GM21447 (cell line): ENCODE results near the gene GPR173.

Experiments
- ATAC-seq: cut with Tn5 transposase; IDR thresholded peaks from one replicate; pipeline ENCODE4 v1.9.1; 2021; ENCODE audit not compliant: unreplicated experiment

The GPR173 gene

DNA sequence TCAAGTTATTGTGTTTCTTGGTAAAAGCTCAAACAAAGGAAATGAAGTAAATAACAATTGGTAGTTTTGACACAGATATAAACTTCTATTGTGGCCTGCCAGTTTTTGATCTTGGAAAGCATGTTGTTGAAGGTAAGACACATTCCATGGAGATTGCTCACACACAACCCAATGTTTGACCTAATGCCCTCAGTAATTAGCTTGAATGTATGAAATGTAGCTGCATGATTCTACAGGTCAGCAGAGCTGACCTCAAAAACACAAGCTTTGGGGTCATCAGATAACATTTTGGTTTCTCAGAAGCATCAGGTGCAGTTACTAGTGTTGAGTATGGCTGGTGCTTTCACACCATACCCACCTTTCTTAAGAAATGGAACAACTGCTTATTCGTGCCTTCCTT, 16.5 kb downstream of the GPR173 start:
- ATAC-seq, result no peak

- ATAC-seq, result no peak
These were observed 22.5 kb downstream of the GPR173 start for GRCh38 chrX:53071064-53071463.

- ATAC-seq, result peak; percentile 80
These were observed 23.2 kb downstream of the GPR173 start for GRCh38 chrX:53071604-53072417.

DNA sequence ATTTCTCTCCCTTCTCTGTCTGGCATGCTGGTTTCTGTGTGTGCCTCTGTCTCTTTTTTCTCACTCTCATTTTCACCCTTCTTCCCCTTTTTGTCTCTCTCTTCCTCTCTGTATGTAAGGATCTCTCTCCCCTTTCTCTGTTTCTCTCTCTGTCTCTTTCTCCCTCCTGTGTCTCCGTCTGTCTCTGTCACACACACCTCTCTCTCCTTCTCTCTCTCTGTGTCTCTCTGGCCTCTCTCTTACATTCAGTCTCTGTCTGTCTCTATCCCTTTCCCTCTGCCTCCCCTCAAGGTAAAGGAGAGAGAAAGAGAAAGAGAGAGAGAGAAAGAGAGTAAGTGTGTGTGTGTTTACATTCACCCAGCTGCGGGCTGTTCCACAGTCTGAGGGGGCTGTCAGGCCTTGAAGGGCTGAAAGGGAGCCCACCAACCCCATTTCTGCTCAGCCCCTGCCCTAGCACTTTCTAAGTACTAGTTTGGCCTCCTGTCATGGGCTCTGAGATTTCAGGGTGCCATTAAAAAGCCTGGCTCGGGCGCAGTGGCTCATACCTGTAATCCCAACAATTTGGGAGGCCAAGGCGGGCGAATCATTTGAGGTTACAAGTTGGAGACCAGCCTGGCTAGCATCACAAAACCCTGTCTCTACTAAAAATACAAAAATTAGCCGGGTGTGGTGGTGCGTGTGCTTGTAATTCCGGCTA, 24.0 kb downstream of the GPR173 start:
- ATAC-seq, result no peak

GRCh38 chrX:53073115-53073586, 24.6 kb downstream of the GPR173 start:
- no peak for ATAC-seq

GRCh38 chrX:53075011-53075410, 26.4 kb downstream of the GPR173 start:
- ATAC-seq, result no peak

- no peak for ATAC-seq
These were observed 28.1 kb downstream of the GPR173 start for GRCh38 chrX:53076671-53077070.

- ATAC-seq, result no peak
These were observed 28.9 kb downstream of the GPR173 start for GRCh38 chrX:53077207-53078197.

- ATAC-seq, result no peak
These were observed 30.4 kb downstream of the GPR173 start for GRCh38 chrX:53078943-53079342.

DNA sequence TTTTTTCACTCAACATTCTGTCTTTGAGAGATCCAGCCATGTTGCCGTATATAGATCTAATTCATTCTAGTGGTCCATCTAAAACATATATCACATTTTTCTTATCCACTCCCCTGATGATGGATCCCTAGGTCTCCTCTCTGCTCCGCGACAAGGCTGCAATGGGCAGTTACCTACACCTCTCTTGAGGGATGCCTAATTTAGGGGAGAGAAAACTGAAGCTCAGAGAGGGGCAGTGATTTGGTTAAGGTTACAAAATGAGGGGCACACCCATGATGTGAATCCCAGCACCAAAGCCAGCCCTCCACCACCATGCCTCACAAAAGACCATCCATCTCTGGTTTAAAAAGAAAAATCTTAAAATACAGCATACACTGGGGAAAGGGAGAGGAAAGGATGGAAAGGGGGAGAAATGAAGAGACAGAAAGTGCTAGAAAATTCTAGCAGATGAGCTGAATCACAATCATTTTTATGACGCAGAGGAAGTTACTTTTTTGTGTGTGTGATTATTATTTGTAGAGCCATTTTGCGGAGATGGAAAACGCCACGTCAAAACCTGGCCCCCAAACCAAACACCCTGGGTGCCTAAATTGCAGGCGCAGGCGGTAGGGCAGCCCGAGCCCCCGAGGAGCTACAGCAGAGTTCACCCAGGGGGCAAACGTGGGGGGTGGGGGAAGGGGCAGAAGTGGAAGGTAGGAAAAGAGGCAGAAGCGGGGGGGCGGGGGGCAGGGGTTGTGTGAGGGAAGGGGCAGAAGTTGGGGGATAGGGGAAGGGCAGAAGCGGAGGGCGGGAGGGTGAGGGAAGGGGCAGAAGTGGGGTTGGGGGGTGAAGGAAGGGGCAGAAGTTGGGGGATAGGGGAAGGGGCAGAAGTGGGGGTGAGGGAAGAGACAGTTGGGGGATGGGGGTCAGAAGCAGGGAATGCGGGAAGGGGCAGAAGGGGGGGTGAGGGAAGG, 32.3 kb downstream of the GPR173 start:
- no peak for ATAC-seq

- ATAC-seq, result peak; percentile 94
These were observed 33.6 kb downstream of the GPR173 start, which contains the start of gene TSPYL2 for GRCh38 chrX:53081925-53082772. TSPYL2 (plus strand) TSS chrX:53082367; CDS start chrX:53082499, 132 bp downstream.

DNA sequence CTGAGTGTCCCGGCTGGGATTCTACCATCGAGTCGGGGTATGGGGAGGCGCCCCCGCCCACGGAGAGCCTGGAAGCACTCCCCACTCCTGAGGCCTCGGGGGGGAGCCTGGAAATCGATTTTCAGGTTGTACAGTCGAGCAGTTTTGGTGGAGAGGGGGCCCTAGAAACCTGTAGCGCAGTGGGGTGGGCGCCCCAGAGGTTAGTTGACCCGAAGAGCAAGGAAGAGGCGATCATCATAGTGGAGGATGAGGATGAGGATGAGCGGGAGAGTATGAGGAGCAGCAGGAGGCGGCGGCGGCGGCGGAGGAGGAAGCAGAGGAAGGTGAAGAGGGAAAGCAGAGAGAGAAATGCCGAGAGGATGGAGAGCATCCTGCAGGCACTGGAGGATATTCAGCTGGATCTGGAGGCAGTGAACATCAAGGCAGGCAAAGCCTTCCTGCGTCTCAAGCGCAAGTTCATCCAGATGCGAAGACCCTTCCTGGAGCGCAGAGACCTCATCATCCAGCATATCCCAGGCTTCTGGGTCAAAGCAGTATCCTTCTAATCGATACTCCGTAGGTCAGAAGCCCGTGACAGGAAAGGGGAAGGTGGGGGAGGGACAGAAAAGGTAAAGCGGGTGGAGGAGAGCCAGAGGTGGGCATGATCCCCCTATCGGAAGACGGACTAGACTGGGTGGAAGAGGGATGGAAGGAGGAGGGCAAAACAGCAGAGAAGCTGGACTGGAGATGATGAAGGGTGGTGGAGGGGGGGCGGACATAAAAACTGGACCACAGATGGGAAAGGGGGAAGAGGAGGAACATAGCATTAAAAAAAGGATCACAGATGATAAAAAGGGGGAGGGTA, 34.4 kb downstream of the GPR173 start:
- no peak for ATAC-seq

DNA sequence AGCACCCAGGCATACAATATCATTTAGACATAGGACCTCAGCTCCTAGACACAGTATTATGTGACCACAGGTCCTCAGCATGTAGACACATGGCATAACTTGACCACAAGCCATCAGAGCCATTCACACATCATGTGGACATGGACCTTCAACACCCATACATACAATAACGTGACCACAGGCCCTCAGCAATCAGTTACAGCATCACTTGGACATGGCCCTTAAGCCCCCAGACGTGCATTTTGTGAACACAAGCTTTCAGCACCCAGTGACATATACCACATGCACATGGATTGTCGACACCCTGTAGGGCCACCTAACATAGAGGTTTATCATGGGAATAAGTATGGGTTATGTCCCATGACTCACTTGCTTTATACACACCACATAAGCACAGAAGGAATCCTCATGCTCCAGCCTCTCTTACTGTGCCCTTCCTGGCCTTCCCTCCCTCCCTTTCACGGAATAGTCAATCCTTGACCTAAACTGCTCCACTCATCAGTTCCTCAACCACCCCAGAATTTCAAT, 35.5 kb downstream of the GPR173 start:
- ATAC-seq, result no peak

DNA sequence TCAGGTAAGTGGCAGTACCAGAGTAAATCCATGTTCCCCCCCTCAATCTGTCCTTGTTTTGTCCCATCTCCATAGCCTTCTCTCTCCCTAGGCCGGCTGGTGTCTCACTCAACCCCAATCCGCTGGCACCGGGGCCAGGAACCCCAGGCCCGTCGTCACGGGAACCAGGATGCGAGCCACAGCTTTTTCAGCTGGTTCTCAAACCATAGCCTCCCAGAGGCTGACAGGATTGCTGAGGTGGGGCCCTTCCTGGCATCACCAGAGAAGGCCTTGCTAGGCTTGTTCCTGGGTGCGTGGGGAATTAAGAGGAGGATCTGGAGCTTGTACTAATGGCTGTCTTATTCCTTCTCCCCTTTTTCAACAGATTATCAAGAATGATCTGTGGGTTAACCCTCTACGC, 36.3 kb downstream of the GPR173 start:
- ATAC-seq, result no peak

DNA sequence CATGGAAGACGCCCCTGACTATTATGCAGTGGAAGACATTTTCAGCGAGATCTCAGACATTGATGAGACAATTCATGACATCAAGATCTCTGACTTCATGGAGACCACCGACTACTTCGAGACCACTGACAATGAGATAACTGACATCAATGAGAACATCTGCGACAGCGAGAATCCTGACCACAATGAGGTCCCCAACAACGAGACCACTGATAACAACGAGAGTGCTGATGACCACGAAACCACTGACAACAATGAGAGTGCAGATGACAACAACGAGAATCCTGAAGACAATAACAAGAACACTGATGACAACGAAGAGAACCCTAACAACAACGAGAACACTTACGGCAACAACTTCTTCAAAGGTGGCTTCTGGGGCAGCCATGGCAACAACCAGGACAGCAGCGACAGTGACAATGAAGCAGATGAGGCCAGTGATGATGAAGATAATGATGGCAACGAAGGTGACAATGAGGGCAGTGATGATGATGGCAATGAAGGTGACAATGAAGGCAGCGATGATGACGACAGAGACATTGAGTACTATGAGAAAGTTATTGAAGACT, 37.2 kb downstream of the GPR173 start:
- ATAC-seq, result no peak

DNA sequence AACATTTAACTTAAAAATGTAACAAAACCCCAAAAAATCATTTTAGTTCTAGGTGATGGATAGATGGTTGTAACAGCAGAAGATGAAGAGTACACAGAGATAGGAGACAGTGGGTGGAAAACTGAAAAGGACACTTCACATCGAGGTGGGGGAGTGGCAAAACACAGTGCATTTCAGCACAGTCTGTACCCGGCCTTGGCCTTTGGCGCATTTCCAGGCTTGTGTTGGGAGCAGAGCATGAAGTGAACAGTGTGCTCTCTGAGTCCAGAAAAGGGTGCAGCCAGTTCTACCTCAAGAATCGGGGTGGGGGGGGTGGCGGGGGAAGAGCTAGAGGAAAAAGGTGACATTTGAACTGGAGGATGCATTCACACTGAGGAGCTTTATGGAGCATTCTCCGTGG, 37.9 kb downstream of the GPR173 start:
- ATAC-seq, result no peak

DNA sequence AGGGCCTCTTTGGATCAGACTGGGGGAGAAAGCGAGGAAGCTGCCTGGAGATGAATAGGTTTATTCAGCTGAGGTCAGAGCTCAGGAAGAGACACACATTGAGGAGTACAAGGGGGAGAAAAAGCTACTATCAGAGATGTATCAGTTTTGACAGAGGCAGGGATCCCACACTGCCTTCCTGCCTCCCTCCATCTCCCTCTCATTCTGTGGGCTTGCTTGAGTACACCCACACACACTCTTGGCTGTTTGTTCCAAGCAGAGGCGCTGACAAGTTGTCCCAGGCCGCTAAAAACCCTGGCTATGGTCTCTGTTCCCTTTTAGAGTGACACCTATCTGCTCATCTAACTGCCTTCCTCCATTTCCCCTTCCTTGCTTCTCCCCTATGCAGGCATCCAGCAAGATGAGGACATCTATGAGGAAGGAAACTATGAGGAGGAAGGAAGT, 38.8 kb downstream of the GPR173 start:
- ATAC-seq, result no peak
